GM13976 (cell line): ENCODE data around the gene DPYSL4.

Experiments used
- DNase-seq: peaks from one replicate; pipeline ENCODE4 v3.0.0; 2012; ENCODE audit warnings: low spot score
- CTCF ChIP-seq: IDR thresholded peaks from 2 replicates; pipeline ENCODE4 v1.5.1; 2012; ENCODE audit warnings: borderline replicate concordance, mild to moderate bottlenecking; ENCODE audit not compliant: insufficient read depth; ENCODE audit errors: extremely low read depth, missing control alignments, control extremely low read depth
- in situ Hi-C: fragments of 300-500 bp; cut with MboI; formaldehyde crosslinking; loops from one replicate; pipeline ENCODE4 v1.12.0; 2022; ENCODE audit warnings: low sequenced_read_pairs, mixed read lengths, inconsistent platforms; ENCODE audit not compliant: unreplicated experiment

DPYSL4 gene

DNA sequence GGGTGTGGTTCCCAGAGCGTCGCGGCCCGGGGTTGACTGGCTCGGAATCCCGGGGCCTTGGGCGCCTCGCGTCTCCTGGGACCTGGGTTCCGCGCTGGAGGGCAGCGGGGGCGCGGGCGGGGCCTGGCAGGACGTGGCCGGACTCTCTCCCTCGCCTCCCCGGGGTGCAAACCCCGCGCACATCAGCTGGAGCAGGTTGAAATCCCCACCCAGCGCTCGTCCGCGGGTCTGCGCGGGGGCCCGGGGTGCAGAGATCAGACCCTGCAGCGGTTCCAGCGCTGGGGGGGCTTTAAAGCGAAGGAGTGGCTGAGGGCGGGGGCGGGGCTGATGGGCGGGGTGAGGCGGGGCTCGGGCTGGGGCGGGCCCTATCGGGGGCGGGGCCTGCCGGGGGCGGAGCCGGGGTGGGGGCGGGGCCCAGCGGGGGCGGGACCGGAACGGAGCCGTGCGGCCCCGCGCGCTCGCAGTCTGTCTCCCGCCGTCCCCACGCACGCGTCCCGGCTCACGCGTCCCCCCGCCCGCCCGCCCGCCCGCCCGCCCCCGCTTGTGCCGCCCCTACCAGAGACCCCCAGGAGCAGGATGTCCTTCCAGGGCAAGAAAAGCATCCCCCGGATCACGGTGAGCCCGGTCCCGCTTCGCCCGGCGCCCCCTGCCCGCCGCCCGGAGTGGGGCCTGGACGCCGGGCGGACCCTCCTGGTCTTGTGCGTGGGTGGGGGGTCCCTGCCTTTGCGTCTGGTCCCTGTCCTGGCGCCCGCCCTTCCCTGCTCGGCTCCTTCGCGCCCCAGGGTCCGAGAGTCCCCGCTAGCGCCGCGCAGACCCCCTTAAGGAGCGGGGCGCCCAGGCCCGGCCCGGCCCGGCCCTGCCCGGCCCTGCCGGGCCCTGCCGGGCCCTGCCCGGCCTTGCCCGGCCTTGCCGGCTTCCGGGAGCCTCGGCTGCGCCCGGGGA, at the start of gene DPYSL4:
Gene DPYSL4 (plus strand): TSS at position 461 of the 942 bp plus-strand sequence. CDS start 116 bp downstream, at position 577.
- DNase-seq = peak; percentile 88
- TF ChIP-seq CTCF = no peak
- in situ Hi-C loops = no loop called here

DNA sequence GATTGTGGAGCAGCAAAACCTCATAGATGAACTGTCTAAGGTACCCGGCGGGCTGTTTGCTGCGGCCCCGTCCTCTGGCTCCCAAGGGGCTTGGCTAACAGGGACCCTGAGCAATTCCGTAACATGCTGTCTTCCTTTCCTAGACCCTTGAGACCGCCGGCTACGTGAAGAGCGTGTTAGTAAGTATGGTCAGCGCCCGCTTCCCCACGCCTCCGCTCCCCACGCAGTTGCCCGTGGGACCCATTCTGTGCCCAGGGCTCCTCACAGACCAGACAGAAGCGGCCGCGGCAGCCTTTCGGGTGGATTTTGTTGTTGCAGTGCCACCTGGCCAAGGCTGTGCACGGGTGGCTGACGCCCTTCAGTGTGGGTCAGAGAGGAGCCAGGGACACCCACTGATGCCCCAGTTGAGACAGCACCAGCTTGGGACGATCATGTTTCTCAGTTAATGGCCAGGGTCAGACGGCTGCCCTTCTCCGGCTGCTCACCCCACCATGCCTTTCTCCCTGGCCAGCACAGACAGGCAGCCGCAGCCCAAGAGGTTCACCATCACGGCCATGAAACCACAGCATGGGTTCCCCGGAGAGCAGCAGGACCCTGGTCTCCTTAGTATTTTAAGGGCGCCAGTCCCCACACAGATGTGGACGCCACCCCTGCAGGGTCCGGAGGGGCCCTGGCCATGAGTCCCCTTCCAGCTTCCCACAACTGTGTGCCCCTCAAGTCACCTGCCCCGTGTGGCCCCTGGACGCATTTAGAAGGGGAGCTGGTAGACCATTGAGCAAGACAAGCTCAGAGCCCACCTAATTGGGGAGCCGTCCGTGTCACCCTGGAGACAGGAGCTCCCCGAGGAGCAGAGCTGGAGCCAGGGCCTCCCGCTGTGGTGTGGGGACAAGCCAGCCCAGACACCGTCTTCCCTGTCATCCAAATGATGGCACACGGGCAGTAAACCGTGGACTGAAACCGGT, 49.4 kb upstream of the DPYSL4 start:
- no peak for DNase-seq
- TF ChIP-seq CTCF = no peak
- in situ Hi-C loops = loop anchor here (25.0 kb wide), 1 partner anchor 250 kb away; no protein-coding TSS in a partner anchor

DNA sequence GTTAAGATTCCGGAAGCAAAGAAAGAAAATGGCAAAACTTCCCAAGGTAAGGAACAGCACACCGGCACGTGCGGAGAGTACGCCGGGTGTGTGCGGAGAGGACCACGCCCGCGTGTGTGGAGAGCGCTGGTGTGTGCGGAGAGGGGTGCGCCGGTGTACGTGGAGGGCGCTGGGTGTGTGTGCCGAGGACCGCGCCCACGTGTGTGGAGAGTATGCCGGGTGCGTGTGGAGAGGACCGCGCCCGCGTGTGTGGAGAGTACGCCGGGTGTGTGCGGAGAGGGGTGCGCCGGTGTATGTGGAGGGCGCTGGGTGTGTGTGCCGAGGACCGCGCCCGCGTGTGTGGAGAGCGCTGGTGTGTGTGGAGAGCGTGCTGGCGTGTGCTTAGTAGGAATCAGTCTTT, 48.6 kb upstream of the DPYSL4 start:
- in situ Hi-C loops = loop anchor here (25.0 kb wide), 1 partner anchor 251 kb away; no protein-coding TSS in a partner anchor
- no peak for TF ChIP-seq CTCF
- DNase-seq = no peak

GRCh38 chr10:132138596-132138995, 48.2 kb upstream of the DPYSL4 start:
- DNase-seq = no peak
- no peak for TF ChIP-seq CTCF
- in situ Hi-C loops = loop anchor here (25.0 kb wide), 1 partner anchor 251 kb away; no protein-coding TSS in a partner anchor

DNA sequence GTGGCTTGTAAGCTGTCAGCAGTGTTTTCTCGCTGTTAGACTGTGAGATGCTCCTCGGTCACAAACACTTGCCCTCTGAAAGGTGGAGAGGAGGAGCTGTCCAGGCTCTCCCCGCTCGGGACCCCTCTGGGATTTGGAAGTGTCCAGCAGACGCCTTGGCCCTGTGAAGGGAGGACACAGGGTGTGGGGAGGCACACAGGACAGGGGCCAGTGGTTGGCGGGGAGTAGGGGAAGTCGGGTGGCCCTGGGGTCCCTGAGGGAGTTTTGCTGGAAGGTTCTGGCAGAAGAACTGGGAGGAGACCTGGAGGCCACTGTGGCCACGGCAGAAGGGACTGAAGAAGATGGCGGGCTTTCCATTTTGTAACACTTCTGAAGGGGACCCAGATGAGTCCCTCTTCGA, 47.2 kb upstream of the DPYSL4 start:
- no peak for DNase-seq
- in situ Hi-C loops = loop anchor here (25.0 kb wide), 1 partner anchor 252 kb away; no protein-coding TSS in a partner anchor
- no peak for TF ChIP-seq CTCF
